SW480 (cell line): Measurements from ENCODE around the gene KREMEN1.

Experiments used
- DNase-seq: peaks from one replicate; pipeline ENCODE4 v3.0.0-alpha.2; 2016; ENCODE audit warnings: low spot score

KREMEN1 gene

DNA sequence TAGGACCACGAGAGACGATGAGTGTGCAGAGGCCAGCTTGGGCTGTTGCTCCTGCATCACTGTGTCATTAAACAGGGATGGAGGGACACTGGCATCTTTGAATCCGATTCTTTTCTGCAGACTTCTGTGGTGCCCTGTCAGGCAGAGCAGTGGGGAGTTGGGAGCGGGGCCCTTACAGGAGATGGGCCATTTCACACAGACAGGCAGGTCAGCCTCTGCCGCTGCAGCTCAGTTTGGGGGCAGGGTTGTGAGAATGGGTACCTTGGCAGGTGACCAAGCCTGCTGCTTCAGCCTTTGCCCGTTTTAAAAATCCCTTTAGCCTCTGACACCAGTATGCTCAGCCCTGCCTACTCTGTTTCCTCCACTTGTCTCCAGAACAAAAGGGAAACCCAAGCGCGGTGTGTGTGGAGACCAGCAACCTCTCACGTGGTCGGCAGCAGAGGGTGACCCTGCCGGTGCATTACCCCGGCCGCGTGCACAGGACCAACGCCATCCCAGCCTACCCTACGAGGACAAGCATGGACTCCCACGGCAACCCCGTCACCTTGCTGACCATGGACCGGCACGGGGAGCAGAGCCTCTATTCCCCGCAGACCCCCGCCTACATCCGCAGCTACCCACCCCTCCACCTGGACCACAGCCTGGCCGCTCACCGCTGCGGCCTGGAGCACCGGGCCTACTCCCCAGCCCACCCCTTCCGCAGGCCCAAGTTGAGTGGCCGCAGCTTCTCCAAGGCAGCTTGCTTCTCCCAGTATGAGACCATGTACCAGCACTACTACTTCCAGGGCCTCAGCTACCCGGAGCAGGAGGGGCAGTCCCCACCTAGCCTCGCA lies 23.8 kb upstream of the KREMEN1 start:
- DNase-seq, result no peak

GRCh38 chr22:29049655-29050263 lies 23.1 kb upstream of the KREMEN1 start:
- DNase-seq, result no peak

DNA sequence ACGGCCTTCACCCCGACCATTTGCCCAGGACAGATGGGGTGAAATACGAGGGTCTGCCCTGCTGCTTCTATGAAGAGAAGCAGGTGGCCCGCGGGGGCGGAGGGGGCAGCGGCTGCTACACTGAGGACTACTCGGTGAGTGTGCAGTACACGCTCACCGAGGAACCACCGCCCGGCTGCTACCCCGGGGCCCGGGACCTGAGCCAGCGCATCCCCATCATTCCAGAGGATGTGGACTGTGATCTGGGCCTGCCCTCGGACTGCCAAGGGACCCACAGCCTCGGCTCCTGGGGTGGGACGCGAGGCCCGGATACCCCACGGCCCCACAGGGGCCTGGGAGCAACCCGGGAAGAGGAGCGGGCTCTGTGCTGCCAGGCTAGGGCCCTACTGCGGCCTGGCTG lies 22.4 kb upstream of the KREMEN1 start:
- DNase-seq, result no peak

GRCh38 chr22:29053048-29053702 lies 19.7 kb upstream of the KREMEN1 start:
- no peak for DNase-seq

DNA sequence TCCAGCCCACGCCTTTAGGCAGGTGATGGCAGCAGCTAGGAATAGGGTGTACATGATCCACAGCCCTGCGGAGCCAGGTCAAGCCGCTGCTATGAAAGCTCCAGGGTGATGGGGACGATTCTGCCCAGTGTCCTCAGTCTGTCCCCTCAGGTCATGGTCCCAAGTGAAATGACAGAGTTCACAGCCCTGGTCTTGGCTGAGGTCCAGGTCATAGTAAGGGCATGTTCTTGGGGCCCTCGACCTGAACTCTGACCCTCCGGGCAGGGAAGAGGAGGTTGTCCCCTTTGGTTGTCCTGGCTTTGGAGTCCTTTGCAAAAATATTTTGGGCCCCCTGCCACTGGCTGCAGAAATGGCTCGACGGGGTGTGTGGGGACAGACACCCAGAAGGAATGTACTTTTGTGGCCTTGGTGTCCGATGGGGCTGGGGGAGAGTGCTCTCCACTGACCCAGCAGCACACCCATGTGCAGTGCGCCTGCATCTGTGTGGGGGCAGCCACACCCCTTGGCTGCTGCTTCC lies 18.5 kb upstream of the KREMEN1 start:
- DNase-seq, result no peak

DNA sequence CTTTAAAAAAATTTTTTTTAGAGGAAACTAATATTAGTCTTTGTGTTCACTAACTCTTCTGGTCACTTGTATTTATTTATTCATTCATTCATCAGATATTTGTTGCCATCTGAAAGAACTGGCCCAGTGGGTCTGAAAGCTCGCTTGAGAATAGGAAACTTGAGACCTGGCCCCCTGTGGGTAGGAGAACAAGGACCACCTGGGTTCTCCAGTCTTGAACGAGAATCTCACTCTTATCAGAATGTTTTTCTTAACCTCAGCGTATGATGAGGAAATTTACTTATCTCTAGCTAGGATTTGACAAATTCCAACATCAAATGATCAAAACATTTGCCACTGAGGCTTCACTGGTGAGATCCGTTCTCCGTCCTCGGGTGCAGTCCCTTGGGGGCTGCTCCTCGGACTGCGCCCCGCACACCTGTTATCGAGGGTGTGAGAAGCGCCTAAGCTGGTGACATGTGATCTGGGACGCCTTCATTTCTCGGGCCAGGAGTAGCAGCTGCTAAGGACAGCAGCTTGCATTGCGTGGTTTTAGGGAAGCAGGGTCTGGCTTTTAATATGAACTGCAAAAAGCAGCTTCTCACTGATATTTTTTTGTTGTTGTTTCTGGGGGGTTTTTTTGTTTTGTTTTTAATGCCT lies 17.5 kb upstream of the KREMEN1 start:
- DNase-seq, result no peak

GRCh38 chr22:29056472-29056871 lies 16.4 kb upstream of the KREMEN1 start:
- DNase-seq, result no peak

DNA sequence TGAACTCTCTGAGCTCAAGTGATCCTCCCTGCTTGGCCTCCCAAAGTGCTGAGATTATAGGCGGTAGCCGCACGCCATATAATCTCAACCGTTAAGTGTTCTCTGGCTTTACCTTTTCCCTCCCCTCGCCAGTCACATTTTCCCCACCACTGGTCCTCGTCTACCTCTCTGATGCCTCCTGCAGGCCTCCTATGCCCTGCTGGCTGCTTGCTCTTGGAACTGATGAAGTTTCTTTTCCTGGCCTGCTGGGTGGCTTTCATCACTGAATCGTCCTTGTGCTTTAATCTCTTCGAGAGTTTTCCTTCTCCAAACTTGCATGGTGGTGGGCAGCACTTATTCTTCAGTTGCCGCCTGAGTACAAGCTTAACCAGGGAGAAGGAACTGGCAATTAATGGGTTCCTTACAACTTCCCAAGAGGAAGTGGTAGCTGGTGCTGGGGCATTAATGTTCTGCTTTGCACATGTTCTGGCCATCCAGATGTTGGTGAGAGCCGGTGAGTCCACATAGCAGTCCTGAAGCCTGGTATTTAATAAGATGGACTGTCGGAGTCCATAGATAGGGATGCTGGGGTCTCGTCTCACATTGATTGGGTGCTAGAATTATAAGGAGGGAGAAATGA lies 12.5 kb upstream of the KREMEN1 start:
- no peak for DNase-seq

GRCh38 chr22:29060931-29061330 lies 11.9 kb upstream of the KREMEN1 start:
- DNase-seq, result no peak

GRCh38 chr22:29061773-29062172 lies 11.1 kb upstream of the KREMEN1 start, which contains the start of gene C22orf31:
C22orf31 (minus strand) TSS chr22:29061831; CDS start chr22:29061792, 39 bp downstream.
- DNase-seq, result peak; percentile 45

GRCh38 chr22:29062286-29062821 lies 10.5 kb upstream of the KREMEN1 start:
- DNase-seq, result no peak

- no peak for DNase-seq
Measured at GRCh38 chr22:29065468-29066190, 7.2 kb upstream of the KREMEN1 start.

- no peak for DNase-seq
Measured at GRCh38 chr22:29069463-29069862, 3.4 kb upstream of the KREMEN1 start.

- no peak for DNase-seq
Measured at GRCh38 chr22:29070490-29070889, 2.3 kb upstream of the KREMEN1 start.

DNA sequence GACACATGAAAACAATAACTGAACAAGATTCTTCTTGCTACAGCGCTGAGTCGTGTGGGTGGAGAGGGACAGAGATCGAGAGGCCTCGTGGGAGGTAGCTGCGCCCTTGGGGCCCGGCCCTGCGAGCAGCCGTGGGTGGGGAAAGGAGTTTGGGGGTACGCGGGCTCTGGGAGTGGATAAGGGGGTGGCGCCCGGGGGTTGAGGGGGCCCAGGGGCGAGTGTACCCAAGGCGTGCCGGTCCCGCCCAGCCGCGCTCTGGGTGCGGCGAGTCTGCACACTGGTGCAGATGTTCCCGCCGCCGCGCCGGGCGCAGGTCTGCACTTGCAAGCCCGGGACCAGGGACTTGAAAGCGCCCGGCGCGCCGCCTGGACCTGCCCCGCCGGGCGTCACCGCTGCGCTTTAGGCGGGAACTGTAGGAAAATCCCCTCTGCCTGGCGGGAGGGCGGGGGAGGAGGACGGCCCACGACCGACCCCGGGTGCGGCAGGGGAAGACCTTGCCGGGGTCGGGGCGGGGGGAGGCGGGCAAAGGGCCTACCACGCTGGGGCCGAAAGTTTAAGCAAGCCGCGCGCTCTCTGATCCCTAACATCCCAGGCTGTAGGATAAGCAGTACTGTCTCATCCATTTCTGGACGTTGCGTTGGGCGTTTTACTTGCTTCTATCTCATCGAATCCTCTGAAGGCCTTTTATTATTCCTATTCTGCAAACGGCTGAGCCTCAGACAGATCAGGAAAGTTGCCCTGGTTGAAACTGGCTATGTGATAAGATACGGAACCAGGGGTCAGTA lies 1.4 kb upstream of the KREMEN1 start:
- DNase-seq, result peak; percentile 64

DNA sequence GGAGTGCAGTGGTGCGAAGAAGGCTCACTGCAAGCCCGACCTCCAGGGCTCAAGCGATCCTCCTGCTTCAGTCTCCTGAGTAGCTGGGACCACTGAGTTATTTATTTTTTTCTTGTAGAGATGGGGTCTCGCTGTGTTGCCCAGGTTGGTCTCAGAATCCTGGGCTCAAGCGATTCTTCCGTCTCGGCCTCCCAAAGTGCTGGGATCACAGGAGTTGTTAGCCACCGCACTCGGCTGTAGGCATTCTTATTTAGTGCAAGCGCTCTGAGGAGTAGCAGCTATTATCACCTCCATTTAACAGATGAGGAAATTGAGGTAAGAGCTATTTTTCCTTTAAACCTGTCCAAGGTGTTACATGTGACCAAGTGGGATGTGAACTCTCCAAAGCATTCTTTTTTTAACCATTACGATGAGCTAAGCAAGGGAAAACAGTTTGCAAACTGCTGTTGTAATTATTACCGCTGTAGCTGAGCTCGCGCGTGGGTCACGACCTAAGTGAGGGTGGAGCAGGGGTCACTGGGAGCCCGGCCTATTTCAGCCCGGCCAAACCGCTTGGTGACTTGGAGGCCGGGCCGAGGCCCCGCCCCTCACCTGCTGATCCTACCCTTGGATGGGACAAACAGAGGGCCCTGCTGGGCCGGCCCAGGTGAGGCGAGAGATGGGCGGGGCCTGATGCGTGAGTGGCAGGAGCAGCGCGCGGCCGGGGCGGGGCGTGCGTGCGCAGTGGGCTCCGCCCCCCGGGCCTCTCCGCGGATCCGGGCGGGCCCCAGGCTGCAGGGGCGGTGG lies 449 bp upstream of the KREMEN1 start:
- peak; percentile 91 for DNase-seq

- no peak for DNase-seq
Measured at GRCh38 chr22:29073618-29074275, 912 bp downstream of the KREMEN1 start.

- no peak for DNase-seq
Measured at GRCh38 chr22:29074276-29074772, 1.5 kb downstream of the KREMEN1 start.
